ENCODE data around the gene LRFN2. TPM values are rescaled to one million over a fixed set of nuclear protein-coding genes. Genes with fewer than 3 reads are reported as not detected.

The LRFN2 gene
- total RNA-seq, 1 donor from 2014 or later, result not detected

GRCh38 chr6:40606981-40607380, 19.8 kb upstream of the LRFN2 start:
- Mint-ChIP-seq H3K27me3 (peaks cover 7% of the 10 kb centered on the region), H3K36me3 (ENCODE audit: low read depth) (no peaks in the 10 kb centered on the region), H3K27ac (no peak overlapping the region), H3K4me3 (no peak overlapping the region), H3K4me1 (no peaks in the 10 kb centered on the region), H3K9me3 (no peaks in the 10 kb centered on the region)
- no peak for ATAC-seq (ENCODE audit: low read depth)
- DNase-seq, result no peak
- POLR2A ChIA-PET, result no interaction called here
- intact Hi-C loops (cut with micrococcal nuclease), result no loop called here
- CTCF ChIA-PET, result interaction anchor here (0.8 kb wide), 1 partner anchor 19 kb away, joined by 3 read pairs; no protein-coding TSS in a partner anchor
- no peak for TF ChIP-seq CTCF (IDR thresholded peaks at IDR 0.05)

- no peaks in the 10 kb centered on the region for H3K4me1 Mint-ChIP-seq
- peaks cover 7% of the 10 kb centered on the region for H3K27me3 Mint-ChIP-seq
- no peaks in the 10 kb centered on the region for H3K36me3 Mint-ChIP-seq (ENCODE audit: low read depth)
- ATAC-seq (ENCODE audit: low read depth) (no peak), DNase-seq (no peak)
- intact Hi-C loops (cut with micrococcal nuclease), result no loop called here
- no peak for TF ChIP-seq CTCF (IDR thresholded peaks at IDR 0.05)
- no peak overlapping the region for H3K4me3 Mint-ChIP-seq
- ChIA-PET POLR2A (no interaction called here), CTCF (interaction anchor here (0.8 kb wide), 1 partner anchor 19 kb away, joined by 3 read pairs; no protein-coding TSS in a partner anchor)
- H3K9me3 Mint-ChIP-seq, result no peaks in the 10 kb centered on the region
- no peak overlapping the region for H3K27ac Mint-ChIP-seq
These were observed 19.4 kb upstream of the LRFN2 start for GRCh38 chr6:40606526-40606925.

- Mint-ChIP-seq H3K36me3 (ENCODE audit: low read depth) (no peaks in the 10 kb centered on the region), H3K27ac (no peak overlapping the region), H3K9me3 (no peaks in the 10 kb centered on the region), H3K27me3 (peaks cover 12% of the 10 kb centered on the region), H3K4me3 (no peak overlapping the region), H3K4me1 (no peaks in the 10 kb centered on the region)
- ChIA-PET CTCF (no interaction called here), POLR2A (no interaction called here)
- no peak for ATAC-seq (ENCODE audit: low read depth)
- DNase-seq, result no peak
- intact Hi-C loops (cut with micrococcal nuclease), result no loop called here
- no peak for TF ChIP-seq CTCF (IDR thresholded peaks at IDR 0.05)
These were observed 16.9 kb upstream of the LRFN2 start for GRCh38 chr6:40604082-40604481.

GRCh38 chr6:40599555-40599954, 12.4 kb upstream of the LRFN2 start:
- CTCF ChIA-PET, result no interaction called here
- Mint-ChIP-seq H3K27me3 (peaks cover 8% of the 10 kb centered on the region), H3K4me1 (no peaks in the 10 kb centered on the region), H3K27ac (no peak overlapping the region), H3K4me3 (no peak overlapping the region), H3K9me3 (no peaks in the 10 kb centered on the region), H3K36me3 (ENCODE audit: low read depth) (no peaks in the 10 kb centered on the region)
- intact Hi-C loops (cut with micrococcal nuclease), result no loop called here
- POLR2A ChIA-PET, result no interaction called here
- DNase-seq, result no peak
- TF ChIP-seq CTCF (IDR thresholded peaks at IDR 0.05), result no peak
- no peak for ATAC-seq (ENCODE audit: low read depth)

- Mint-ChIP-seq H3K9me3 (no peaks in the 10 kb centered on the region), H3K4me3 (no peak overlapping the region), H3K36me3 (ENCODE audit: low read depth) (no peaks in the 10 kb centered on the region), H3K27ac (no peak overlapping the region), H3K4me1 (no peaks in the 10 kb centered on the region), H3K27me3 (peaks cover 8% of the 10 kb centered on the region)
- intact Hi-C loops (cut with micrococcal nuclease), result no loop called here
- ATAC-seq (ENCODE audit: low read depth) (no peak), DNase-seq (no peak)
- no peak for TF ChIP-seq CTCF (IDR thresholded peaks at IDR 0.05)
- CTCF ChIA-PET, result no interaction called here
- POLR2A ChIA-PET, result no interaction called here
These were observed 11.4 kb upstream of the LRFN2 start for GRCh38 chr6:40598516-40598915.

Data from activated B cell treated with CpG ODN at 0.5 μM for 24 hours (primary cell).